Measurements from ENCODE around the gene RAB25.

- no peak for TF ChIP-seq POLR2A (IDR thresholded peaks at IDR 0.05; ENCODE audit: low read length)
- TF ChIP-seq GATA1 (IDR thresholded peaks at IDR 0.05; ENCODE audit: low read depth, low read length): no peak
Measured at GRCh38 chr1:156112276-156113137, 51.5 kb downstream of the RAB25 start.
